GM19452 (cell line): ENCODE measurements around the gene GINS2.

Experiments used
- ATAC-seq: cut with Tn5 transposase; IDR thresholded peaks from one replicate; pipeline ENCODE4 v1.9.1; 2021; ENCODE audit not compliant: unreplicated experiment

Gene GINS2

DNA sequence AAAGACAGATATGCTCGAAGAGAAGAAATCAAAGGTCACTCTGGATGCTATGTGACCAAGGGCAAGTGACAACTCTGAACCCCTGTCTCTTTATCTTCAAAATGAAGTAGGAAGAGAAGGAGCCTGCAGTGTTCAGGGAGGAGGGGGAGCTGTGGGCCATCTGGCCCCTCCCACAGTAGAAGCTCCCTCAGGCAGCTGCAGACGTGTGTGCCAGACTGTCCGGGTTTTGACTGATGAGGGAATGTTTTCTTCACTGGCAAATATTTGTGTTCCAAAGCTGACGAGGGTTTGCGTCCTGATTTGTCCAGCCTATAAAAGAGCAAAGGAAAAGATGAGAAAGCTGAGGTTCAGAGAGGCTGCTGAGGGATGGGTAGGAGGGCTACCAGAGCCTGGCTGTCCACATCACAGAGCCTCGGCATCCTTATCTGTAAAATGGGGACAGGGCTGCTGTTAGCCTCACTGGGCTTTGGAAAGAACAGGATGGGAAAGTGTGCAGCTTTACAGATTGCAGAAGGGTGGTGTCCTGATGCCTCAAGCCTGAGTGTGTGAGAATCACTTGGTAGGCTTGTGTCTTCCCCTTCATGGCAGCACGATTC is 1.8 kb upstream of the GINS2 start:
- no peak for ATAC-seq

DNA sequence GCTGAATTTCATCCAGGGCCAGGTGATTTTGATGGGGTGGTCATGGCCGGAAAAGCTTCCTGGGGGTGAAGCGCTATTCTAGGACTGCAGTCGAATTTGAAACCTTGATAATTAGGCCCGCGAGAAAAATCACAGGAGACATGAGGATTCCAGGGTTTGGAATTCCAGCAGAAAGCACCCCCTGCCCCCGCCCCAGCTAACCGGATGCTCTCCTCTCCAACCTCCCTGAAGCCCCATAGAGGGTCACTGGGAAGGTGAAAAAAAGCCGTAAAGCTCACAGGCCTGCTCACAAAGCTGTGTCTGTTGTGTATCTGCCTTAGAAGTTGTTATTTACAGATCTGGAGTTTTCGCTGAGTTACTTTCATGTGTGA is 1.2 kb upstream of the GINS2 start:
- ATAC-seq: no peak

DNA sequence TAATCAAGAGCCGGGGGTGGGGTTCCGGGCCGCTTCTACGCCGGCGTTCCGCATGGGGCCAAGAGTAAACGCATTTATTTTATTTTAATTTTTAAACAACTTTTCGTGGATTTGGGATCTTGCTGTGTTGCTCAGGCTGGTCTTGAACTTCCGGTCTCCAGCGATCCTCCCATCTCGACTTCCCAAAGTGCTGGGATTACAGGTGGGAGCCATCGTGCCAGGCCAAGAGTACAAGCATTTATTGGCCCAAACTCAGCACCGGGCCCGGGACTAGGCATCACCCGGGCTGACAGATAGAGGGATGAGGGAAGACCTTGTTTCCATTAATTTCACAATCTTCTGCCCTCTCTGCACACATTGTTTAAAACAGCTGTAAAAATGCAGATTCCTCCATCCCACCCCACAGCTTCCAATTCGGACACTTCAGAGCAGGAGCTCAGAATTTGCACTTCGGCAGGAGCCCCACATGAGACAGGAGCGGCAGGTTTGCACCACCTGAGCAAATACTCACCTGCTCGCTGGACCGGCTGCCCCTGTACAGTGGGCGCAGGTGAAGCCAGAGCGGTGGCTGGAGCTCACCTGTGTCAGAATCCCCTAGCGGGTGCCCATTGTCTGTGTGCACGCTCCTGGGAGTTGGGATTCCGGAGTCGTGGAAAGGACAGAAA is 663 bp upstream of the GINS2 start:
- ATAC-seq: no peak

DNA sequence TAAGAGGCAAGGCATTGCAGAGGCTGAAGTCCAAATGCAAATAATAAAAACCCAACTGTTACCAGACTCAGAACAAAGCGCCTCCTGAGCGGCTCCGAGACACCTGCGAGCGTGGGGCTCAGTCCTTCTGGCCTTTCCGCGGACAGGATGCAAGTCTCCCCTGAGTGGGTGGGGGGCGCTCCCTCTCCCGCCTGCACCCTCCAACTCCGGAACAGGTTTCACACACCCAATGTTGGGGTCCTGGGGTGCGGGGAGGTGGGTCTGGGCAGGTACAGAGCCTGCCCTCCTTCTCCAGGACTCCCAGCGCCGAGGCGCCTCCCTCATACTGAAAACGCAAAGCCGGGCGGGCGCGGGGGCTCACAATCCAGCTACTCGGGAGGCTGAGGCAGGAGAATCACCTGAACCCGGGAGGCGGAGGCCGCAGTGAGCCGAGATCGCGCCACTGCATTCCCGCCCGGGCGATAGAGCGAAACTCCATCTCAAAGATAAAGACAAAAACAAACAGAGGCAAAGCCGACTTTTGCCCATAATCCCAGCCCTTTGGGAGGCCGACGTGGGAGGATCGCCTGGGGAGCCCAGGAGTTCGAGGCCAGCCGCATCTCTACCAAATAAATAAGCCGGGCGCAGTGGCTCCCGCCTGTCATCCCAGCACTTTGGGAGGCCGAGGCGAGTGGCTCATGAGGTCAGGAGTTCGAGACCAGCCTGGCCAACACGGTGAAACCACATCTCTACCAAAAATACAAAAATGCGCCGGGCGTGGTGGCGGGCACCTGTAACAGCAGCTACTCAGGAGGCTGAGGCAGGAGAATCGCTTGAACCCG is 893 bp downstream of the GINS2 start:
- ATAC-seq: no peak

- ATAC-seq: no peak
These were observed 1.7 kb downstream of the GINS2 start for GRCh38 chr16:85686912-85687591.

DNA sequence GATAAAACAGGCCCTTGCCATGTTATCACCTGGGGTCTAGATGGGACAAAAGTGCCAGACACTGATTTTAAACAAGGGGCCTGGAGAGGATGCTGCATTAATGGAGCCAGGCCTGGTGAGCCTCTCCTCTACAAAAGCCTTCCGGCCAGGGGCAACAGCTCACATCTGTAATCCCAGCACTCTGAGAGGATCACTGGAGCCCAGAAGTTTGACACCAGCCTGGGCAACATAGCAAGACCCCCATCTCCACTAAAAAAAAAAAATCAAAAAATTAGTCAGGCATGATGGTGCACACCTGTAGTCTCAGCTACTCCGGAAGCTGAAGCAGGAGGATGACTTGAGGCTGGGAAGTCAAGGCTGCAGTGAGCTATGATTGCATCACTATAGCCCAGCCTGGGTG is 3.5 kb downstream of the GINS2 start:
- ATAC-seq: no peak

DNA sequence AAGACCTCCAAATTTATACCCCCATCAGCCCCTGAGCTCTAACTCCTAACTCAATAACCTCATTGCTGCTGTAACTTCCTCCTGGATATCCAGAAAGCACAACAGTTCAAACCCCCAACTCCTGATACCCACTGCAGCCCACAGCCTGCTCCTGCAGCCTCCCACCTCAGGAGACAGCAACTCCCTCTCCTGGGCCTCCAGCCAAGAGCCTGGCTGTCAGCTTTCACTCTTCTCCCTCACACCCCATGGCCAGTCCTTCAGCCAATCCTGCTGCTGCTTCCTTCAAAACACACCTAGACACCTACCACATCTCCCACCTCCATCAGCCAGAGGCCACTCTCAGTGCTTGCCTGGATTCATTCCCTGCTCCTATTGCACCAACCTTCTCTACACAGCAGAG is 5.4 kb downstream of the GINS2 start:
- ATAC-seq: no peak

- no peak for ATAC-seq
These were observed 6.2 kb downstream of the GINS2 start for GRCh38 chr16:85682516-85682915.

GRCh38 chr16:85681255-85681654 is 7.5 kb downstream of the GINS2 start:
- no peak for ATAC-seq

DNA sequence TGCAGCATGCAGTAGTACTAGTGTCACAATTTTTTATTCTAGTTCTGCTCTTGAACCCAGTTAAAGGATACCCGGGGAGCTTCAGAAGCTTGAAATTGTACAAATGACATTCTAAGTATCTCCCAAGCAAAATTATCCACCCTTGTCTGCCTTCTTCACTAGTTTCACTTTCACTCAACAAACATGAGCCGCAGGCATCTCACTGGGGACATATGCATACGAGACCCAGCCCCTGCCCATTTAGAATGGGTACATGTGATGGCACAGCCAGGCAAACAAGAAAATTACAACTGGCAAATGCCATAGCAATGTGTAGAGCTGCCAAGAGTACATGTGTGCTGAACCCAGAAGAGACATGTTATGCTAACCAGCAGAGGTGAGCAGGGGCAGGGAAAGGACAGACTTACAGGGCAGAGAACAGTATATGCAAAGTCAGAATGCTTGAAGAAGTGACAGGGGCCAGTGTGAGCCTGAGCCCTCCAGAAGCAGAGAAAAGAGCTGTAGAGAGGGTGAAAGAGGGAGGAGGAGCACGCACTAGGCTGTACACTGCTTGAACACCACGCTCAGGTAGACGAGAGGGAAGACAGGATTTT is 8.3 kb downstream of the GINS2 start:
- ATAC-seq: no peak

DNA sequence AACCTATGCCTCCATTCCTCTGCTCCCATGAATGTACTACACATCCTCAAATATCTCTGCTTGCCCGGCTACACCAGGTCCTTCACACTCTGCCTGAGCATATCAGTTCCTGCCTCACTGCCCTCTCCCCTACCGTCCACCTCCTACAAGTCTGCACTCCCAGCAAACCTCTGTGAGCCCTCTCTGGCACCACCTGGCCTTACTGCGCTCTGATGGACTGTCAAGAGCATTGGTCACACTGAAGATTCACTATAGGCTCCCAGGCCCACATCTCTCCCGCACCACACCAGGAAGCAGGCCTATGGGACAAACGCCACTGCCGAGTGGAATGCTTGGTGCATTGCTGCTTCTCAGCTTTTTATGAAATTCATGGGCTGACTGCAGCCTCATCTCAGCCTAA is 8.9 kb downstream of the GINS2 start:
- no peak for ATAC-seq

- no peak for ATAC-seq
These were observed 9.9 kb downstream of the GINS2 start for GRCh38 chr16:85678821-85679220.

DNA sequence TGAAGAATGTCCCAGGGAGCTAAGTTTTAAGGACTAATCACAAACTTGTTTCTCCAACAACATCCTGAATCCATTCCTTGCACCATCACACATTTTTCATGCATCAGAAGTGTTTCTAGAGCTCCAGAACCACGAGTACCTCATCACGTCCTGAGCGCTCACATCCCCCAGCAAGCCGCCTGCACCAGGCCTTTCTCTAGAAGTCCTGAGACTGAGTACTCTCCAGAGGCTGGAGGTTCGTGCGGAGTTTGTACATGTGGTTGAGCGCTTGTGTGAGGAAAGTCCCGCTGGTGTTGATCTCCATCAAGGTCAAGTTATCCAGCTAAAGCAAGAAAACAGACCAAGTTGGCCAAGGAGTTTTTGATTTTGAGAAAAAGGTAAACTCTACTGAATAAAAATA is 10.7 kb downstream of the GINS2 start:
- ATAC-seq: no peak

DNA sequence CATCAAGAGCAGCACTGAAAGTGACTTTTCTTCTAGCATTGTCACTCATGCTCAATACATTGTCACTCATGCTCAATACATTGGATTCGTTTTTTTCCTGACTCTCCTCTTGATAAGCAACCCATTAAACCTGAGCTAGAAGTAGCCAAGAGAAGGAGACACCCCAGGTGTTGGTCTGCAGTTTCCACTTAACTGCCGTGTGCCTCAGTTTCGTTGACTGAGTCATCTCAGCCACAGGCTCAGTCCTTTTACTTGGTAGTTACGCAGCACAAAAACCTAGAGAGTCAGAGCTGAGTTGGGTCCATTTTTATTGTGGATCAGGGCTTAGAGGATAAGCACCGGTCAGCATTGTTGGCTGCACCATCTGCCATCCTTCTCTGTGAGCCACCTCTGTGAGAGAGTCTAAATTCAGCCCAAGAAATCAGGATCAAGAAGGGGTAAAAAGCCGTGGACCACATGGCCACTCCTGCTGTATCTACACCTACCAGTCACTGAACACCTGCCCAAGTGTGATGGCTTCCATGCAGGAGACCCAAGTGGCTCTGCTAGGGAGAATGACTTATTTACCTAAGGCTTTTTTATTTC is 11.3 kb downstream of the GINS2 start:
- ATAC-seq: no peak

GRCh38 chr16:85676466-85676865 is 12.3 kb downstream of the GINS2 start:
- no peak for ATAC-seq

DNA sequence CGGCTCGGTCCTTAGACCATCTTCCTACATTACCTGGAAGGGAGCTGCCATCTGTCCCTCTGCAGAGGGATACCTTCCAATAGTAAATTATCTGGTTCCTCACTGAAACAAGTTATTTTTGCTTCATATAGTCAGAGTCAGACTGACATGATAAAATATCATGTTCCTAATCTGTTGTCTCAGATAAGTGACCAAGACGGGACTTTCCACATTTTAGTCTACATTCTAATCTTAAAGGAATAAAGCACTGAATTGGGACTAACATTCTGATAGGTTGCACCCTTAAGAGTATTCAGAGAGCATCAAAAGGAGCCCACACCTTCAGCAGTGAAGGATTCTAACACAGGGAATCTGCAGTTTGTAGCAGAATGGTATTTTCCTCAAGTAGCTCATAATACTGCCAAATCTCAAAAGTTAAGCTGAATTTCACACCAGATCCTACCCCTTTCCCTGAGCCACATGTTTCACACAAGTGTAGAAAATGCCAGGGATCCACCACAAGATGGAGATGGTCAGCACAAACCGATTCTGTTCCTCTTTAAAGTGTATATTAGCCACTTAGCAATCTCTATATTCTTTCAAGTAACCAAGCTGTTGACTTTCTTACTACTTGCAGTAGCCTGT is 13.4 kb downstream of the GINS2 start:
- ATAC-seq: no peak

DNA sequence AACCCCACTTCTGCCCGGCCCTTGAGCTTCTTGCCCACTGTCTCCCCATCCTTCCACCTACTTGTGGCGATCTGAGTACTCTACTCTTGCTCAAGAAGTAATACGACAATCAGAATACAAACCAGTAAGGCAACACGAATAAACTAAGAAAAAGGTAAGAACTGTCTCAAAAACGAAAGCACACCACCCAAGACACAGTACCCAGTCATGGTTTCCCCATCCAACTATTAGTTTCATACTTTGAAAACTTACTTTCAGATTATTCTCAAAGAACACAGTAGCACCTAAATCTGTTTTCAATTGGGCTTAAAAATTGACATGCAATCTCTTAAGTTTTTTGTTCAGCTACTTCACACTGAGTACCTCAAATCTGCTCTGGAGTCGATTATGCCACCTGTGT is 13.9 kb downstream of the GINS2 start:
- no peak for ATAC-seq

DNA sequence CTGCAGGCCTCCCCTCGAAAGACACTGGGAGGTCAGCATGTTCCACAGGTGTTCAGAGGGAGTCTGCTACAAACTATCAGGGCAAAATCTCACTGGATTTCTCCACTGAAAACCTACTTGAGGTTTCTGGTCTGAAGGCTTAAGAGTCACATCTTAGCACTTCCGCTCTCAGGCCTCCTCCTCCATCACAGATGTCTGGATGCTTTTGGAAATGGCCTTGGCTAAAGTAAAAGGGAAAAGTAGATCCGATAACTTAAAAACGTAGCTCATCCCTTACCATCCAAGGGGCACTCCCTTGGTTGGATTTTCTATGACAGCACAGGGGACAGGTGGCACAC is 14.4 kb downstream of the GINS2 start:
- no peak for ATAC-seq

DNA sequence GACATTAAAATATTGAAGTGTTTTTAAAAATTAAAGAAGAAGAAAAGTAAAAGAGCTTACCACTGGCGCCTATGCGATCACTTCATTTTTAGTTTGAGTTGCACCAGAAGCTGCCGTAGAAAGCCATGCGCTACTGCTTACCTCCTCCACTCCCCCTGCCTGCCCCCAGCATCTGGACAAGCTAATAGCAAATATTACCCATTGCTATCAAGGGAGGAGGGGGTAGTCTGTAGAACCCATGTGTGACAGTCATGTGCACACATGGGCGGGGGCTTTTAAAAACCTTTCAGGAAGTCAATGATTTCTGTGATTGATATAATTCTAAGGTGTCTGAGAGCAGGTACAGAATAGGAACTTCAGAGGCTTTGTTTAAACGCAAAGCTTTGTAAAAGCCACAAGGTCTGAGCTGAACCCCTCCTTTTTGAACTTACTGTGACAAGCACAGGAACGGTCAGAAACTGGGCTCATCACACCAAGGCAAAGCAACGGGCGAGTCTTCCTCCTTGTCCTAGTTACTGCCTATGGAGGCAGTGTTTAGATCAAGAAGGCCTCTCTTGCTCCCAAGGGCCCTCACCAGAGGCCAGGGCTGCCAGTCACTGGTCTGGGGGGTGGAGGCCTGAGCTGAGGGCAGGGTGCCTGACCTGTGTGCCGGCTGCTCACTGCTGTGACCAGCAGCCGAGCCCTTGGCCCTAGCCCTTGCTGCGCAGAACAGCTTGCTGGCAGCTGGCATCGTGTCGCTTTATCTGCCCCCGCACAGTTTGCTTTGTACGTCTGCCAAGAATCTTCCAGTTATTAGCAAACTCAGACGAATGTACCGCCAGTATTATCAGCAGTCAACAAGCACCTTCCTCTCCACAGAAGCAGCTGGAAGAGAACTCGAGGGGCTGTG is 15.0 kb downstream of the GINS2 start:
- ATAC-seq: no peak

DNA sequence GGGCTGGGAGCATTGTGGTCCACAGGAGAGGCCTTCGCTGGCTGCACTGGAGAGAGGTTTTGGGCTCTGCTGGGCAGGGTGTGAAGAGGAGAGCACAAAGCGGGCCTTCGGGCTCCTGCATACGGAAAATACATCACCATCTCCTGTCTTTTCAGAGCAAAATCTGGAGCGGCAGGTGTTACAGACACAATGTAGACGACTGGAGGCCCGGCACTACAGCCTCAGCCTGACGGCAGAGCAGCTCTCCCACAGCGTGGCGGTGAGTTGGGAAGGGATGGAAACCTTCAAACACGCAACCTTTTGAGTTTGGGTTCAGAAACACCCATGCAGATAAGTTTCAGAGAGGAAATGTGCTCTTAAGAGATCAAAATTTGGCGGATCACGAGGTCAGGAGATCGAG is 17.9 kb downstream of the GINS2 start:
- ATAC-seq: no peak
